ENCODE results near the gene PNPLA3.

DNA sequence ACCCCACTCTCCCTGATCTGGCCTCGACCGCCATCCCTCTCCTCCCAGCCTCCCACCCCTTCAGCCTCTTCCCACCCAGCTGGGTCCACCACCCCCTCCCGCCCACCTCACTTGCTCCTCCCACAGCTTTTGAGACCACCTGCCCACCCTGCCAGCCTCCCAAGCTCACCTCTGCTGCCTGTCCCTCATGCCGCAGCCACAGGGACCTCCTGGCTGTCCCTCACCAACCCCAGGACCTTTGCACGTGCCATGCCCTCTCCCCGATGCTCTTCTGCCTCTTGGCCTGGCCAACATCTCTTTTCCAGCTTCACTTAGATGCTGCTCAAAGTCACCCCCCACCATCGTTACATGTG is 38.3 kb upstream of the PNPLA3 start:
- TF ChIP-seq, protein P1, sequence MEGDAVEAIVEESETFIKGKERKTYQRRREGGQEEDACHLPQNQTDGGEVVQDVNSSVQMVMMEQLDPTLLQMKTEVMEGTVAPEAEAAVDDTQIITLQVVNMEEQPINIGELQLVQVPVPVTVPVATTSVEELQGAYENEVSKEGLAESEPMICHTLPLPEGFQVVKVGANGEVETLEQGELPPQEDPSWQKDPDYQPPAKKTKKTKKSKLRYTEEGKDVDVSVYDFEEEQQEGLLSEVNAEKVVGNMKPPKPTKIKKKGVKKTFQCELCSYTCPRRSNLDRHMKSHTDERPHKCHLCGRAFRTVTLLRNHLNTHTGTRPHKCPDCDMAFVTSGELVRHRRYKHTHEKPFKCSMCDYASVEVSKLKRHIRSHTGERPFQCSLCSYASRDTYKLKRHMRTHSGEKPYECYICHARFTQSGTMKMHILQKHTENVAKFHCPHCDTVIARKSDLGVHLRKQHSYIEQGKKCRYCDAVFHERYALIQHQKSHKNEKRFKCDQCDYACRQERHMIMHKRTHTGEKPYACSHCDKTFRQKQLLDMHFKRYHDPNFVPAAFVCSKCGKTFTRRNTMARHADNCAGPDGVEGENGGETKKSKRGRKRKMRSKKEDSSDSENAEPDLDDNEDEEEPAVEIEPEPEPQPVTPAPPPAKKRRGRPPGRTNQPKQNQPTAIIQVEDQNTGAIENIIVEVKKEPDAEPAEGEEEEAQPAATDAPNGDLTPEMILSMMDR (conservative IDR thresholded peaks at IDR 0.05; ENCODE audit: low read length): no peak
- no peak for TF ChIP-seq EZH2phosphoT487 (IDR thresholded peaks at IDR 0.05; ENCODE audit: borderline replicate concordance)

Measured in Loucy (cell line).